Measurements from ENCODE around the gene CAMK4. TPM values are rescaled to one million over a fixed set of nuclear protein-coding genes. Genes with fewer than 3 reads are reported as not detected.
"Not testable (repeated sequence)": the region's sequence is repeated elsewhere in the genome, so short reads cannot be mapped to it uniquely, and the experiment has no call there.

Gene CAMK4
- total RNA-seq, 4 donors from 2014 or later = 0.66 to 5.5 (median 2.8) TPM

- no peak overlapping the region for H3K4me3 ChIP-seq
- 88 to 95% methylated on average over 7 of the region's 7 CpGs for WGBS, 2 donors
- no peak for DNase-seq (ENCODE audit: low spot score in 2 of 2)
These were observed 74.9 kb downstream of the CAMK4 start for GRCh38 chr5:111299067-111299481.

GRCh38 chr5:111299831-111300432 is 75.7 kb downstream of the CAMK4 start:
- WGBS, 2 donors = 84 to 86% methylated on average over 3 of the region's 3 CpGs

More at GRCh38 chr5:111299067-111299481, 74.9 kb downstream of the CAMK4 start:
- TF ChIP-seq CTCF (IDR thresholded peaks at IDR 0.05) = no peak
- no peak for TF ChIP-seq POLR2A (IDR thresholded peaks at IDR 0.05)
- TF ChIP-seq EP300 (IDR thresholded peaks at IDR 0.05) = no peak
- Histone ChIP-seq H3K27ac (no peak overlapping the region), H3K27me3 (no peaks in the 10 kb centered on the region), H3K9me3 (no peaks in the 10 kb centered on the region), H3K4me1 (no peaks in the 10 kb centered on the region), H3K36me3 (no peaks in the 10 kb centered on the region)

GRCh38 chr5:111301264-111301663 is 77.1 kb downstream of the CAMK4 start:
- DNase-seq (ENCODE audit: low spot score in 2 of 2) = no peak

More at GRCh38 chr5:111299831-111300432, 75.7 kb downstream of the CAMK4 start:
- DNase-seq (ENCODE audit: low spot score in 2 of 2) = no peak
- TF ChIP-seq POLR2A (IDR thresholded peaks at IDR 0.05) = no peak
- TF ChIP-seq CTCF (IDR thresholded peaks at IDR 0.05) = no peak
- TF ChIP-seq EP300 (IDR thresholded peaks at IDR 0.05) = no peak
- Histone ChIP-seq H3K9me3 (no peaks in the 10 kb centered on the region), H3K4me1 (no peaks in the 10 kb centered on the region), H3K27ac (no peak overlapping the region), H3K4me3 (no peak overlapping the region), H3K36me3 (no peaks in the 10 kb centered on the region), H3K27me3 (no peaks in the 10 kb centered on the region)

DNA sequence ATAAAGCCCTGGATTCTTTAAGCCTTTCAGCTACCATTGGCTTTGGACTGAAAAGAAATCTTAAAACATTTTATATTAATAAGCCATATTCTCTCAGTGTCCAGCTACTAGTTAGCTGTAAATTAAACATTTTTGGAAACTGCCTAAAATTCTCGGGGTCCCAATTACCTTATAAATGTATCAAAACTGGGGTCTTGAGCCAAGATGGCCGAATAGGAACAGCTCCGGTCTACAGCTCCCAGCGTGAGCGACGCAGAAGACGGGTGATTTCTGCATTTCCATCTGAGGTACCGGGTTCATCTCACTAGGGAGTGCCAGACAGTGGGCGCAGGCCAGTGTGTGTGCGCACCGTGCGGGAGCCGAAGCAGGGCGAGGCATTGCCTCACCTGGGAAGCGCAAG is 77.9 kb downstream of the CAMK4 start:
- DNase-seq (ENCODE audit: low spot score in 2 of 2); H3K27me3 ChIP-seq; H3K9me3 ChIP-seq; H3K27ac ChIP-seq; H3K4me1 ChIP-seq; H3K36me3 ChIP-seq; H3K4me3 ChIP-seq: not testable (repeated sequence)
- 98 to 99% methylated on average over 15 of the region's 15 CpGs for WGBS, 2 donors

More at GRCh38 chr5:111301264-111301663, 77.1 kb downstream of the CAMK4 start:
- Histone ChIP-seq H3K4me1 (no peaks in the 10 kb centered on the region), H3K36me3 (no peaks in the 10 kb centered on the region), H3K27ac (no peak overlapping the region), H3K27me3 (no peaks in the 10 kb centered on the region), H3K9me3 (no peaks in the 10 kb centered on the region), H3K4me3 (no peak overlapping the region)
- WGBS, 2 donors = 73% methylated on average over 1 of the region's 1 CpG
- TF ChIP-seq POLR2A (IDR thresholded peaks at IDR 0.05) = no peak
- no peak for TF ChIP-seq EP300 (IDR thresholded peaks at IDR 0.05)
- TF ChIP-seq CTCF (IDR thresholded peaks at IDR 0.05) = no peak

GRCh38 chr5:111308951-111309350 is 84.8 kb downstream of the CAMK4 start:
- H3K27ac ChIP-seq = no peak overlapping the region
- H3K36me3 ChIP-seq = no peaks in the 10 kb centered on the region
- H3K9me3 ChIP-seq = no peaks in the 10 kb centered on the region
- DNase-seq (ENCODE audit: low spot score in 2 of 2) = no peak
- H3K4me3 ChIP-seq = no peak overlapping the region
- no peaks in the 10 kb centered on the region for H3K4me1 ChIP-seq
- WGBS, 2 donors = 41 to 53% methylated on average over 4 of the region's 4 CpGs
- no peak for TF ChIP-seq CTCF (IDR thresholded peaks at IDR 0.05)
- no peak for TF ChIP-seq POLR2A (IDR thresholded peaks at IDR 0.05)
- no peak for TF ChIP-seq EP300 (IDR thresholded peaks at IDR 0.05)
- H3K27me3 ChIP-seq = no peaks in the 10 kb centered on the region

All from tibial nerve (tissue), 4 donors.